T-cell (primary cell): ENCODE data around the gene CAPRIN1. TPM values are rescaled to one million over a fixed set of nuclear protein-coding genes. Genes with fewer than 3 reads are reported as not detected.
"Not testable (repeated sequence)": the region's sequence is repeated elsewhere in the genome, so short reads cannot be mapped to it uniquely, and the experiment has no call there.

Source experiments
- ATAC-seq, 4 experiments: fragments of 200-7000 bp in 3 of 4; fragments of 150-1000 bp in 1 of 4; cut with Tn5 transposase; replicated peaks in 1 of 4; 1 replicate in 3 of 4; 2 replicates in 1 of 4; pipeline ENCODE4 v1.10.0; 2021; ENCODE audit warnings: moderate library complexity in 3 of 4, mild to moderate bottlenecking in 2 of 4, moderate number of reproducible peaks in 1 of 4
- CTCF ChIA-PET, 2 donors: fragments of 300-600 bp; sonication (Branson Sonifier 250); formaldehyde crosslinking; loops; one replicate each; lab custom pipeline; 2022; ENCODE audit warnings: antibody characterized with exemption in 2 of 2; lab: Charles Lee
- POLR2A ChIA-PET, 2 donors: fragments of 300-600 bp; sonication (Branson Sonifier 250); formaldehyde crosslinking; loops; one replicate each; lab custom pipeline; 2022; ENCODE audit warnings: antibody characterized with exemption in 2 of 2; lab: Charles Lee
- DNase-seq, 35 experiments: peaks; one replicate each; pipeline versions ENCODE4 v3.0.0 to v3.0.0-alpha.2; 2013 to 2023
- H3K27ac ChIP-seq: one replicate; pipeline ENCODE4 v1.5.1; 2013; ENCODE audit warnings: low read length
- H3K27me3 ChIP-seq, 2 experiments: replicated peaks in 1 of 2; 1 replicate in 1 of 2; 2 replicates in 1 of 2; pipeline versions ENCODE4 v1.6.1 to v1.7.0; 2013; ENCODE audit warnings: low read length in 1 of 2, mixed read lengths in 1 of 2; ENCODE audit not compliant: control insufficient read depth in 2 of 2, insufficient read depth in 2 of 2; ENCODE audit errors: extremely low read depth in 1 of 2
- H3K36me3 ChIP-seq, 2 donors: 1 replicate in 1 of 2; 2 replicates in 1 of 2; pipeline versions ENCODE4 v1.6.1 to v1.7.0; 2013; ENCODE audit warnings: low read length in 1 of 2; ENCODE audit not compliant: control insufficient read depth in 2 of 2, insufficient read depth in 1 of 2; ENCODE audit errors: extremely low read depth in 1 of 2
- H3K4me1 ChIP-seq, 2 experiments: 1 replicate in 1 of 2; 2 replicates in 1 of 2; pipeline versions ENCODE4 v1.6.1 to v1.7.0; 2013; ENCODE audit warnings: low read length in 2 of 2, mixed read lengths in 1 of 2; ENCODE audit not compliant: insufficient read depth in 2 of 2, control insufficient read depth in 1 of 2; ENCODE audit errors: extremely low read depth in 1 of 2
- H3K4me3 ChIP-seq, 2 donors: 1 replicate in 1 of 2; 2 replicates in 1 of 2; pipeline versions ENCODE4 v1.5.1 to v1.7.0; 2013; ENCODE audit warnings: mild to moderate bottlenecking in 2 of 2, low read length in 1 of 2, moderate library complexity in 1 of 2; ENCODE audit not compliant: control insufficient read depth in 1 of 2; ENCODE audit errors: extremely low read depth in 1 of 2
- H3K9me3 ChIP-seq: 2 replicates; pipeline ENCODE4 v1.7.0; 2013
- H3K27ac Mint-ChIP-seq, 2 donors: one replicate each; pipeline ENCODE4 v1.8.0; 2020 to 2021; ENCODE audit warnings: mild to moderate bottlenecking in 2 of 2, mixed read lengths in 2 of 2
- H3K27me3 Mint-ChIP-seq, 2 donors: one replicate each; pipeline ENCODE4 v1.8.0; 2021 to 2022; ENCODE audit warnings: mixed read lengths in 2 of 2
- H3K36me3 Mint-ChIP-seq: one replicate; pipeline ENCODE4 v1.8.0; 2021; ENCODE audit warnings: mixed read lengths
- H3K4me1 Mint-ChIP-seq, 3 donors: one replicate each; pipeline ENCODE4 v1.8.0; 2020 to 2022; ENCODE audit warnings: mixed read lengths in 3 of 3, mild to moderate bottlenecking in 1 of 3
- H3K4me3 Mint-ChIP-seq, 3 donors: one replicate each; pipeline ENCODE4 v1.8.0; 2020 to 2022; ENCODE audit warnings: mild to moderate bottlenecking in 3 of 3, mixed read lengths in 3 of 3, moderate library complexity in 3 of 3
- H3K9me3 Mint-ChIP-seq, 3 donors: one replicate each; pipeline ENCODE4 v1.8.0; 2020 to 2022; ENCODE audit warnings: mixed read lengths in 3 of 3
- WGBS: methylation state at CpG from one replicate; pipeline ENCODE4 v1.1.5; 2013; ENCODE audit warnings: missing lambda C conversion rate; ENCODE audit not compliant: insufficient coverage; 5-methylcytosine and 5-hydroxymethylcytosine counted together
- total RNA-seq, 35 experiments: library from RNA in 6 of 35; stranded (reverse) in 6 of 35; fragments of 120-200 nt in 1 of 35; gene quantifications; one replicate each; pipeline versions ENCODE4 v1.2.1 to v1.2.4 and lab custom pipeline; 2013 to 2026

CAPRIN1 gene
- total RNA-seq, 5 donors from 2014 or later (not counting 1 experiment from before 2014, with no cell fraction given) = 106 to 148 (median 143) TPM

GRCh38 chr11:34065505-34066203, 14.1 kb downstream of the CAPRIN1 start:
- H3K27me3 Mint-ChIP-seq = no peaks in the 10 kb centered on the region
- Histone ChIP-seq H3K4me1 (peaks cover 2 to 29% of the 10 kb centered on the region in 2 experiments), H3K36me3 (peaks cover 7 to 22% of the 10 kb centered on the region in 2 donors), H3K27me3 (no peaks in the 10 kb centered on the region), H3K27ac (no peak overlapping the region), H3K9me3 (no peaks in the 10 kb centered on the region), H3K4me3 (no peak overlapping the region)
- ATAC-seq (peak in 2 of 4 experiments; percentile 45 to 46), DNase-seq (peak in 13 of 35 experiments; percentile 0 to 33 (median 6))
- POLR2A ChIA-PET = no interaction called here
- peaks cover 67 to 73% (median 70%) of the 10 kb centered on the region in 3 donors for H3K4me1 Mint-ChIP-seq
- peak overlapping the region; percentile 44 to 49 for H3K27ac Mint-ChIP-seq
- CTCF ChIA-PET = interaction anchor here in 1 of 2 donors (1.2 kb wide), 1 partner anchor 69 kb away, joined by 3 read pairs; no protein-coding TSS in a partner anchor
- H3K4me3 Mint-ChIP-seq = peak overlapping the region in 1 of 3 donors; percentile 16
- no CpG with 5 or more reads among the region's 6 CpGs for WGBS
- no peaks in the 10 kb centered on the region for H3K9me3 Mint-ChIP-seq
- H3K36me3 Mint-ChIP-seq = peaks cover 21% of the 10 kb centered on the region

GRCh38 chr11:34066766-34067165, 15.2 kb downstream of the CAPRIN1 start:
- H3K4me3 Mint-ChIP-seq = peak overlapping the region in 1 of 3 donors; percentile 31
- H3K27ac Mint-ChIP-seq = peak overlapping the region in 1 of 2 donors; percentile 31
- H3K27me3 ChIP-seq, H3K27ac ChIP-seq, H3K9me3 ChIP-seq, DNase-seq, H3K9me3 Mint-ChIP-seq, H3K27me3 Mint-ChIP-seq, H3K4me3 ChIP-seq, ATAC-seq: not testable (repeated sequence)
- peaks cover 2 to 23% of the 10 kb centered on the region in 2 experiments for H3K4me1 ChIP-seq
- peaks cover 1 to 21% of the 10 kb centered on the region in 2 donors for H3K36me3 ChIP-seq
- peaks cover 73 to 77% (median 75%) of the 10 kb centered on the region in 3 donors for H3K4me1 Mint-ChIP-seq
- WGBS = 91% methylated on average over 8 of the region's 8 CpGs
- ChIA-PET CTCF (interaction anchor here in 1 of 2 donors (0.6 to 1.0 kb wide), 3 partner anchors 27 to 70 kb away, joined by 3 read pairs; no protein-coding TSS in a partner anchor), POLR2A (interaction anchor here in 1 of 2 donors (0.8 kb wide), 1 partner anchor 23 kb away, joined by 3 read pairs; no protein-coding TSS in a partner anchor)
- H3K36me3 Mint-ChIP-seq = peaks cover 25% of the 10 kb centered on the region

GRCh38 chr11:34067383-34068065, 16.0 kb downstream of the CAPRIN1 start:
- Mint-ChIP-seq H3K27me3 (no peaks in the 10 kb centered on the region), H3K4me3 (peak overlapping the region in 1 of 3 donors; percentile 31), H3K27ac (peak overlapping the region; percentile 5 to 8), H3K4me1 (peaks cover 68 to 75% (median 74%) of the 10 kb centered on the region in 3 donors), H3K36me3 (peaks cover 26% of the 10 kb centered on the region), H3K9me3 (no peaks in the 10 kb centered on the region)
- ATAC-seq (no peak), DNase-seq (no peak)
- Histone ChIP-seq H3K27me3 (no peaks in the 10 kb centered on the region), H3K4me1 (peaks cover 2 to 19% of the 10 kb centered on the region in 2 experiments), H3K27ac (no peak overlapping the region), H3K36me3 (peaks cover 0 to 26% of the 10 kb centered on the region in 2 donors), H3K9me3 (no peaks in the 10 kb centered on the region), H3K4me3 (no peak overlapping the region)
- CTCF ChIA-PET = interaction anchor here (0.6 to 1.2 kb wide), 5 partner anchors 10 to 70 kb away, joined by 3 read pairs; no protein-coding TSS in a partner anchor
- POLR2A ChIA-PET = no interaction called here
- WGBS = 85% methylated on average over 7 of the region's 7 CpGs

- Mint-ChIP-seq H3K4me3 (peak overlapping the region in 1 of 3 donors; percentile 28), H3K27ac (peak overlapping the region; percentile 5 to 8), H3K4me1 (peaks cover 63 to 73% (median 72%) of the 10 kb centered on the region in 3 donors), H3K27me3 (no peaks in the 10 kb centered on the region), H3K36me3 (peaks cover 25% of the 10 kb centered on the region), H3K9me3 (no peaks in the 10 kb centered on the region)
- no peak overlapping the region for H3K27ac ChIP-seq
- 100% methylated on average over 1 of the region's 2 CpGs for WGBS
- no peaks in the 10 kb centered on the region for H3K27me3 ChIP-seq
- H3K4me1 ChIP-seq = peaks cover under 1 to 19% of the 10 kb centered on the region in 2 experiments
- H3K36me3 ChIP-seq = peaks cover 0 to 29% of the 10 kb centered on the region in 2 donors
- no peaks in the 10 kb centered on the region for H3K9me3 ChIP-seq
- DNase-seq (no peak), ATAC-seq (no peak)
- ChIA-PET CTCF (interaction anchor here (0.9 to 1.2 kb wide), 3 partner anchors 8 to 11 kb away, joined by 3 to 11 read pairs (median 3); no protein-coding TSS in a partner anchor), POLR2A (no interaction called here)
- no peak overlapping the region for H3K4me3 ChIP-seq
Observed at GRCh38 chr11:34068111-34068510, 16.6 kb downstream of the CAPRIN1 start.

- not testable (repeated sequence) for H3K27ac Mint-ChIP-seq, H3K27ac ChIP-seq, H3K27me3 Mint-ChIP-seq, H3K4me3 ChIP-seq, ATAC-seq, H3K4me3 Mint-ChIP-seq, DNase-seq, H3K27me3 ChIP-seq, H3K9me3 Mint-ChIP-seq, H3K9me3 ChIP-seq
- Mint-ChIP-seq H3K36me3 (peaks cover 31% of the 10 kb centered on the region), H3K4me1 (peaks cover 49 to 73% (median 70%) of the 10 kb centered on the region in 3 donors)
- ChIA-PET CTCF (interaction anchor here (1.3 to 1.5 kb wide), 3 partner anchors 9 to 74 kb away, joined by 3 to 7 read pairs (median 4); no protein-coding TSS in a partner anchor), POLR2A (interaction anchor here (0.5 to 0.6 kb wide), 2 partner anchors 11 to 796 kb away, joined by 3 to 10 read pairs; no protein-coding TSS in a partner anchor)
- WGBS = no CpG with 5 or more reads among the region's 8 CpGs
- Histone ChIP-seq H3K36me3 (peaks cover under 1 to 51% of the 10 kb centered on the region in 2 donors), H3K4me1 (peaks cover 5 to 19% of the 10 kb centered on the region in 2 experiments)
Observed at GRCh38 chr11:34071306-34071705, 19.8 kb downstream of the CAPRIN1 start.

GRCh38 chr11:34072041-34072440, 20.5 kb downstream of the CAPRIN1 start:
- no peaks in the 10 kb centered on the region for H3K9me3 Mint-ChIP-seq
- Histone ChIP-seq H3K27me3 (no peaks in the 10 kb centered on the region), H3K9me3 (no peaks in the 10 kb centered on the region), H3K36me3 (peaks cover 5 to 58% of the 10 kb centered on the region in 2 donors), H3K4me3 (no peak overlapping the region), H3K27ac (no peak overlapping the region), H3K4me1 (peaks cover 5 to 13% of the 10 kb centered on the region in 2 experiments)
- no CpG with 5 or more reads among the region's 3 CpGs for WGBS
- H3K36me3 Mint-ChIP-seq = peaks cover 34% of the 10 kb centered on the region
- peaks cover 45 to 71% (median 67%) of the 10 kb centered on the region in 3 donors for H3K4me1 Mint-ChIP-seq
- H3K27ac Mint-ChIP-seq = no peak overlapping the region
- ATAC-seq (no peak), DNase-seq (no peak)
- POLR2A ChIA-PET = interaction anchor here (0.5 to 0.7 kb wide), 3 partner anchors 9 to 1167 kb away, joined by 3 to 5 read pairs (median 4); no protein-coding TSS in a partner anchor
- no peaks in the 10 kb centered on the region for H3K27me3 Mint-ChIP-seq
- CTCF ChIA-PET = interaction anchor here (0.6 to 1.5 kb wide), 6 partner anchors 8 to 685 kb away, joined by 3 to 7 read pairs (median 3); partner anchors contain the start of gene NAT10 (in 1 of the 2)
- H3K4me3 Mint-ChIP-seq = no peak overlapping the region
